ENCODE data around the gene SLC47A2.

The SLC47A2 gene

DNA sequence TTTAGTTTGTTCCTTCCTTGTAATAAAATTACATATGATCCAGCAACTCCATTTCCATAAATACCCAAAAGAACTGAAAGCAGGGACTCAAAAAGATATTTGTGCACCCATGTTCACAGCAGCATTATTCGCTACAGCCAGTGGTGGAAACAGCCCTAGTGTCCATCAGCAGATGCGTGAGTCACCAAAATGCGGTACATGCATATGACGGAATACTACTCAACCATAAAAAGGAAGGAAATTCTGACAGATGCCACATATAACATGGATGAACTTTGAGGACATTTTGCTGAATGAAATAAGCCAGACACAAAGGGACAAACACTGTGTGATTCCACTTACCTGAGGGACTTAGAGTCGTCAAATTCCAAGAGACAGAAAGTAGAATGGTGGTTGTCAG, 9.1 kb upstream of the SLC47A2 start:
- DNase-seq = no peak

DNA sequence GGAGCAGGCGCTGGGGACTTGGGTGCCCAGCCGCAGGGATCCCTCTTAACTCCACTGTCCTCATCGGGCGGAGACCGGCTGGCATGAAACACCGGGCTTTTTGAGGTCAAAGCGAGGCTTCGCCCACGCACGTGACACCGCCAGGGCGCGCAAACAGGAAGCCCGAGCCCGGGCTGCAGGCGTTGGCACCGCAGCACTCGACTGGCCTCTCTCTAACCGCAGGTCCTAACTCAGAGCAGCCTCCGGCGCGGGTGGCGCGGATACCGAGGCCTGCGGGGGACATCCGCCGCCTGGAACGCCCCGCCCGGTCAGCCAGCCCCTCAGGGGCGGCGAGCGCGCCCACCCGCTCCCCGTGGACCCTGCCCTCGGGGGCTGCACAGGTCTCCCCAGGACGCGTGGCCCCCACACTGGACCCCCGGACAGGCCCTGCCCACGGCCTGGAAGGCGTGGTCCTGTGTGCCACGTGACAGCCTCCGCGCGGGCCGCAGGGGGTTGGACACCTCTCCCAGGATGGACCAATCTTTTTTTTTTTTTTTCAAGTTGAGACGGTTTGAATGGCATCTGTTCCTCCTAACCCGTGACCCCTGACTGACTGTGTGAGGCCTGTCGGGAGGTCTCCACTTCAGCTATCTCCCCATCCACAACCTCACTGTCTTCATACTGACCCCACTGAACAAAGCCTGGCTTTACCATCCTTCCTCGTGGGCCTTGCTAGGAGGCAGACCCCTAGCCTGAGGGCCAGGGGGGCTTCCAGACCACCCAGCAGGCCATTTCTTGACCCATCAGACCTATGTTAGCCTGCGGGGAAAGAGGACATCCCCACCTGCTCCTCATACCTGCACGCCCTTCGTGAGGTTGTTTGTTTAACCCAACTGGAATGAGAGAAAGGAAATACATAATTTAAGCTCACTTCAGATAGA, 8.4 kb upstream of the SLC47A2 start:
- peak; percentile 49 for DNase-seq

DNA sequence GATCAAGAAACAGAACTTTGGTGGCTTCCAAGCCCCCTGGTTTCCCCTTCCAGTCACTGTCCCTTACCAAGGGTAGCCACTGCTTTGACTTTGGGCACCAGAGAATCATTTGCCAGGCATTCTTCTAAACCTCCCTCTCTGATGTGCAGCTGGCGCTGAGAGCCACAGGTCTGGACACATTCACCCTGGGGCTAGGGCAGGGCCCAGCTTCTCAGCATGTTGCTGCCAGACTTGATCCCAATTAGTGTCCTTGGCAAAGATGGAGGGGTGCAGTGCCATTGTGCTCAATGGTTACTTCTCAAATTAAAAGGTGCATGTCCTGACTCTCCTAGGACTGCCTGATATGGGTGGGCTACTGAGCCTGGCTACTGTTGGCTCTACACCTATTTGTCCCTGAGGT, 7.6 kb upstream of the SLC47A2 start:
- DNase-seq = no peak

DNA sequence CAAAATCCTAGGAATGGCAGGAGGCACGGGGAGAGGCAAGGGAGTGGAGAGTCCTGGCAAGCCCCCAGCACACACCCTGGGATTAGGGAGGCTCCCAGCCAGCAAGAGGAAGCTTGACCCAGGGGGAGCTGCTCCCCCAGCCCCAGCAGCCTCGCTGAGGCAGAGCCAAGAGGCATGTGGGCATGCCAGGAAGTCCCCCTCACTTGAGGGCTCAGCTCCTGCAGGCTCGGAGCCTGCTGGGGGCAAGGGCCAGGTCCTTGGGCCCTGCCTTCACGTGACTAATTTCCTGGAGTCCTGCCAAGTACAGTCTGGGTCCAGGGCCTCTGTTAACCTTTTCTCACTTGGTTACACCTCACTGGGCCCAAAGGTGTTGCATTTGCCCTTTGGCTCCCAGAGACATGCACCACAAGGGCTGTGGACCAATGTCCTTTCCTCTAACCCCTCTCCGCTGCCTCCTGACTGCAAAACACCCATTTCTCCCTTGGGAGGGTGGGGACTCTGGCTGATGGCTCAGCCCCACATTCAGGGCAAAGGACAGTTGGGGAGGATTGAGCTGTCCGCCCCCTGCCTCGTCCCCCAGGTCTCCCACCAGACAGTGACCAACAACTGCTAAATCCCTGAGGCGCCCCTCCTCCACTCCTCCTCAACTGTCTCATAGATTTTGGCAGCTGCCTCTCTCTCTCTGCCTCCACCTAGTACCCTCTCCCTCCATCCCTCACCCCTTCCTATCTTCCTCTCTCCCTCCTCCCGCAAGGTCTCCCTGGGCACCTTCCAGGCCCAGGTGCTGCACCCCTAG, 4.4 kb upstream of the SLC47A2 start:
- no peak for DNase-seq

GRCh38 chr17:19720210-19720475, 3.8 kb upstream of the SLC47A2 start:
- DNase-seq = no peak

GRCh38 chr17:19719355-19720209, 3.2 kb upstream of the SLC47A2 start:
- DNase-seq = no peak

DNA sequence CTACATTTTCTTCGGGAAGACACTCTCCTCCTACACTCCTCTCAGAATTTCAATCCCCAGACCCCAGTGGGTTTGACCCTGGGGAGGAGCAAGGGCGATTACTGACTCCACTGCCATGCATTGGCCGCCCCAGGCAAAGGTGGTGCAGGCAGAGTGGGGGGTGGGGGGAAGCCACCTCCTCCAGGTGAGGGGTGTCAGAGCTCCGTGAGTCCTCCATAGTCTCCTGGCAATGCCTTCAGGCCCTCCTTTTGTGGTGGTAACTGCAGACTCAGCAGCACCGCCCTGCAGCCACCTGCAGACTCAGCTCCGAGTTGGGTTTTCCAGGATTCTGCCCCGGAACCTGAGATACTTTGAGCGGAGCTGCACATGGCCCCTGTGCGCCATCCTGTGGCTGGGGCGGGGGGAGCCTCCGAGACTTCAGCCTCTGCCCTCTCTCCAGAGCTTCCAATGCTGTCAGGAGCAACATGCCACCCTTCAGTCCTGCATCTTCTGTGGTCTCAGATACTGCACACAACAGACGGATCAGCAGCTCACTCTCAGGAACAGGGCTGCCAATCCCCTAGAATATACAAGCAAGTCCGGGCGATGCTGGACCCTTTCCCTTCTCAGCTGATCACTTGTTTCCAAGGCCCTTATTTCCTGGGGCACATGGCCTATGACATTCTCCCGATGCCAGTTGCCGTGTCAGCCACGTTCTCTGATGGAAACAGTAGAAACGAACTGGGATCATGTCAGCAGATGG, 2.4 kb upstream of the SLC47A2 start:
- DNase-seq = no peak

GRCh38 chr17:19718041-19718612, 1.7 kb upstream of the SLC47A2 start:
- DNase-seq = no peak

GRCh38 chr17:19717411-19717908, 1.1 kb upstream of the SLC47A2 start:
- no peak for DNase-seq

DNA sequence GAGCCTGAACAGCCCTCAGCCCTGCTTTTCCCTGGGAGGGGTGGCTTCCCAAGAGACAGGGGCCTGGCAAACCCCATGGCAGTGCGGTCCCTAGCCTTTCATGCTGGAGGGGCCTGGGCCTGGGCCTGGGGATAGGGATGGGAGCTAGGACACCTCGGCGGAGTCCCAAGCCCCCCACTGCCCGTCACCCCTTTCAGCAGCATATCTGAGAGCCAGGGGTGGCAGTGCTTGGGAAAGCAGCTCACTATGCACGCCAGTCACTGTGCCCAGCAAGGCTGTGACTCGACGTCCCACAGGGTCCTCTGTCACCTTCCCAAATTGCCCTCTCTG, 612 bp upstream of the SLC47A2 start:
- DNase-seq = no peak

GRCh38 chr17:19714542-19715411, 1.6 kb downstream of the SLC47A2 start:
- no peak for DNase-seq

DNA sequence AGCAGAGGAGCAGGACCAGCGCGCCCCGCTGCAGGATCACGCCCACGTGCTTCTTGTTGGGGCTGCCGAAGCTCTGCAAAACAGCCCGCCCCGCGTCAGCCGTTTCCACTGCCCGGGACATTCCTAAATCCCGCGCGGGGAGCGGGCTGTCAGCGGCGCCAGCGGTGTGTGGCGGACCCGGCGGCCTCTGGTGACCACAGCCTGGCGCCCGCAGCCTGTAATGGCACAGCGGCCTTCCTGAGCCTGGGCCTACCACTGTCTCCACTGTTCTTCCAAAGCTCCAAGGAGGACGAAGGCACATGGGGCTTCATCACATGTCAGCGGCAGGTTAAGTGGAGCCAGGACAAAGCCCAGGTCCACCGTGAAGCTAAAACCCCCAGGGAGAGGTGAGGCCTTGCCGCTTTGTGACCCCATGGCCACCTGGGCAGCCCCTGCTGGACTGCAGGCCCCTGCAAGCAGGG, 2.5 kb downstream of the SLC47A2 start:
- DNase-seq = no peak

- DNase-seq = no peak
These were observed 2.9 kb downstream of the SLC47A2 start for GRCh38 chr17:19713462-19713861.

GRCh38 chr17:19712436-19713004, 3.9 kb downstream of the SLC47A2 start:
- no peak for DNase-seq

DNA sequence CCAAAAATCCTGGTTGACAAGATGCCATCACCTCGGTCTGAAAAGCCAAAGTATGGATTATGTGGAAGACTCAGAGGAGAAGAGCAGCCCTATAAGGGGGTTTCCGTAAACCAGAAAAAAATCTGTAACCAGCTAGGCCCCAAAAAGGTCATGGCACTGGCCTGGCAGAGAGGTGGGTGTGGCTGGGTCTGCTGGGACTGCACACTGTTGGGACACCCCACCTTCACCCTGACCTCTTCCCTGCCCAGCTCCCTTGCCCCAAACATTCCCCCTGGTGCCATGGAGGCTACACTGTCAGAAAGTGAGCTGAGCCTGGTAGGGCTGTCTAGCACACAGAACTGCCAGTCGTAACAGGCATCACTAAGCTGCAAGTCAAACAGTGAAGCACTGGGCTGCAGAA, 6.5 kb downstream of the SLC47A2 start:
- no peak for DNase-seq

DNA sequence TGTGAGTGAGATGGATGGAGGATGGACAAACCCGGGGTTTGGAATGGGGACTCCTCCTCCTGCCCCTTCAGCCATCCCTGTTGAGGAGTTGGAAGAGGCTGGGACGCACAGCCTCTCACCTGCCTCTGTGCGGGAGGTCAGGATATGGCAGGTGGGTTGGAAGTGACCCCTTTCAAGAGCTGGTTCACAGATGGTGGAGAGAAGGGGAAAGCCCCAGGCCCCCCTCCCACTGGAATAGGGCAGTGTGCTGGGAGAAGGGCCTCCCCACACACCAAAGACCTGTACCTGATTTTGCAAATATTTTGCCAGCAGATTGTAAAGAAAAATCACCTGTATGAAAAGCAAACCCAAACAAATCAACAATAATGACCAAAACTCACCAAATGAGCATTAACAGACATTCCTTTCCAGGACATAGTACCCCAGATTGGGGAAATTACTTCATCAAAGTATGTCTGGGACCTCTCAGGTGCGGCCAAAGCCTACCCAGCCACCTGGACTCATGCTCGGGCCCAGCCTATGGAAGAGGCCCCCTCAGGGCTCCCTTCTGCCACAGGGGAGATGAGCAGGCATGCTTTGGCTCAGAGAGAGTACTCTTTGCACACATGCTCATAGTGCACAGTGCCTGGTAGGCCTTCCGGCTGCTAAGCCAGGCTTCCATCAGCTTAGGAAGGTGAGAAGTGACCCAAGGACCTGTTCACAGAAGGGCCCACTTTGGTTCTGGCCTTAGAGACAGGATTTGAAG, 7.8 kb downstream of the SLC47A2 start:
- DNase-seq = no peak

GRCh38 chr17:19707728-19708221, 8.6 kb downstream of the SLC47A2 start:
- DNase-seq = no peak

DNA sequence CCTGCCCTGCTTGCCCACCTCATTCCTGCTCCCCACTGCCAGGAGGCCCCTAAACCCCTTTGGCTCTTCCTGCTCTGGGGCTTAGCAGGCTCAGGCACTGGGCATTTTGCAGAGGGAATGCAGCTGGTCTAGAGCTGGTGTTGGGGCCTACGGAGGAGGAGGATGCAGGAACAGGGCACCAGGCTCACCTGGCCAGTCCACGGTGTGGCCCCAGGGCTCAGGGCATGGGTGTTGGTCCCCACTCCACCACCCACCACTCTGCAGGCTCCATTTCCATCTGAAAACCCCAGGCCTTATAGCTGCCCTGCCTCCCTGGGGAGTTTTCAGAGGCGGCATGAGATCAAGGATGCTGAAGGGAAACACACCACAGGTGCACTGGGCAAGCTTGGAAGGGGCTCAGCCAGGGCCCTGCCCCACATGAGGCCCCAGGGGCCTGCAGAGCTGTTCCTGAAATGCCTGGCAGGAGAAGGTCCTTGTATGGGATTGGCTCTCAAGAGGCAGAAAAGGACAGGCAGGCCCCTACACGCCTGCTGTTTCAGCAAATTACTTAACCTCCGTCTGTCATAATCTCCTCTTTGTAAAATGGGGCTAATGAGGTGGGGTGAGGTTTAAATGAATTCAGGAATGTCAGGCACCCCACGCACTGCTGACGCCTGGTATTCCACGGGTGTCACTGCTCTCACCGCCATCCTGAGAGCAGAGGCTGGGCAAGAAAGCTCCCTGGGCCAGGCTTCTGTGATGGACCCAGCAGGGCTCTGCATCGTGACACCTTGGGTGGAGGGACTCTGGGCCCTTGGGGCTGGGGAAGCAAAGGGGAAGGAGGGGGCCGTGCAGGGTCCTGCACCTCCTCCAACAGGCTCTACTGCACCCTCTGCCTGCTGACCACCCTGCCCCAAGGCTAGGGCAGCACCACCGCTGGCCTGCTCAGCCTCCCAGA, 9.3 kb downstream of the SLC47A2 start:
- no peak for DNase-seq
